ENCODE measurements around the gene DHX32. TPM values are rescaled to one million over a fixed set of nuclear protein-coding genes. Genes with fewer than 3 reads are reported as not detected.
"Not testable (repeated sequence)": the region's sequence is repeated elsewhere in the genome, so short reads cannot be mapped to it uniquely, and the experiment has no call there.

DHX32 gene
- polyA plus RNA-seq, 1 of the 3 experiments (the other 2 are of a cell fraction): 16.8 TPM

- H3K9ac ChIP-seq: no peak overlapping the region
- no peaks in the 10 kb centered on the region for H3K9me2 ChIP-seq
- H3K27me3 ChIP-seq (ENCODE audit: insufficient read depth): no peaks in the 10 kb centered on the region
- DNase-seq: no peak
- WGBS (ENCODE audit: low lambda C conversion rate): 79% methylated on average over 7 of the region's 7 CpGs
- no peak overlapping the region for H2AFZ ChIP-seq (ENCODE audit: low read depth)
- ChIA-PET CTCF (interaction anchor here (1.6 kb wide), 1 partner anchor 575 kb away, joined by 7 read pairs; no protein-coding TSS in a partner anchor), POLR2A (no interaction called here)
- H3K9me3 ChIP-seq: no peaks in the 10 kb centered on the region
- no peaks in the 10 kb centered on the region for H3K36me3 ChIP-seq (replicated peaks in 1 of 2; ENCODE audit: control insufficient read depth in 1 of 2, insufficient read depth in 2 of 2, low read length in 1 of 2)
- no peak overlapping the region for H3K4me2 ChIP-seq
- H3F3A ChIP-seq (replicated peaks; ENCODE audit: insufficient read depth): no peaks in the 10 kb centered on the region
- H3K4me3 ChIP-seq (ENCODE audit: low read depth in 2 of 2, low read length in 1 of 2): no peak overlapping the region
- no peaks in the 10 kb centered on the region; the same call in 1 of the 2 replicates for H4K20me1 ChIP-seq (ENCODE audit: insufficient read depth)
- TF ChIP-seq POLR2AphosphoS5 (IDR thresholded peaks at IDR 0.05; ENCODE audit: low read depth, low read length) (no peak), RCOR1 (IDR thresholded peaks at IDR 0.05; ENCODE audit: low read length) (no peak), EZH2phosphoT487 (IDR thresholded peaks at IDR 0.05; ENCODE audit: borderline replicate concordance, low read depth) (no peak), TAF1 (IDR thresholded peaks at IDR 0.05; ENCODE audit: borderline replicate concordance, low read depth, low read length) (no peak)
- H3K4me1 ChIP-seq (ENCODE audit: control insufficient read depth in 1 of 2, insufficient read depth in 2 of 2, low read depth in 1 of 2, low read length in 1 of 2): no peaks in the 10 kb centered on the region
- no peaks in the 10 kb centered on the region for H3K79me2 ChIP-seq (ENCODE audit: insufficient read depth)
- H3K27ac ChIP-seq (ENCODE audit: low read depth in 2 of 2, low read length in 1 of 2): no peak overlapping the region
Observed at GRCh38 chr10:125928928-125929585, 48.0 kb upstream of the DHX32 start.

- CTCF ChIA-PET, POLR2A ChIA-PET: not testable (repeated sequence)
Observed at GRCh38 chr10:125927265-125927664, 46.2 kb upstream of the DHX32 start.

GRCh38 chr10:125926247-125926646 is 45.2 kb upstream of the DHX32 start:
- CTCF ChIA-PET: no interaction called here
- Histone ChIP-seq H3K27ac (ENCODE audit: low read depth in 2 of 2, low read length in 1 of 2) (no peak overlapping the region), H2AFZ (ENCODE audit: low read depth) (no peak overlapping the region), H3K4me1 (ENCODE audit: control insufficient read depth in 1 of 2, insufficient read depth in 2 of 2, low read depth in 1 of 2, low read length in 1 of 2) (no peaks in the 10 kb centered on the region), H4K20me1 (ENCODE audit: insufficient read depth) (no peaks in the 10 kb centered on the region), H3K4me3 (ENCODE audit: low read depth in 2 of 2, low read length in 1 of 2) (no peak overlapping the region), H3K9ac (no peak overlapping the region), H3K79me2 (ENCODE audit: insufficient read depth) (no peaks in the 10 kb centered on the region), H3K9me3 (no peaks in the 10 kb centered on the region), H3K27me3 (ENCODE audit: insufficient read depth) (no peaks in the 10 kb centered on the region), H3F3A (replicated peaks; ENCODE audit: insufficient read depth) (no peaks in the 10 kb centered on the region), H3K4me2 (no peak overlapping the region), H3K36me3 (replicated peaks in 1 of 2; ENCODE audit: control insufficient read depth in 1 of 2, insufficient read depth in 2 of 2, low read length in 1 of 2) (no peaks in the 10 kb centered on the region), H3K9me2 (no peaks in the 10 kb centered on the region)
- 32% methylated on average over 5 of the region's 5 CpGs for WGBS (ENCODE audit: low lambda C conversion rate)
- POLR2A ChIA-PET: no interaction called here
- DNase-seq: no peak
- TF ChIP-seq MEF2A (IDR thresholded peaks at IDR 0.05; ENCODE audit: borderline replicate concordance, low read depth) (no peak), MXI1 (IDR thresholded peaks at IDR 0.05; ENCODE audit: low read depth, low read length) (no peak), JUND (IDR thresholded peaks at IDR 0.05) (no peak), SIN3A (IDR thresholded peaks at IDR 0.05; ENCODE audit: borderline replicate concordance, low read depth, low read length) (no peak), EP300 (IDR thresholded peaks at IDR 0.05; ENCODE audit: borderline replicate concordance in 1 of 2, low read depth in 1 of 2, low read length in 1 of 2) (no peak), NRF1 (IDR thresholded peaks at IDR 0.05; ENCODE audit: low read depth, low read length) (no peak), REST (IDR thresholded peaks at IDR 0.05; ENCODE audit: low read depth, low read length) (no peak), USF1 (IDR thresholded peaks at IDR 0.05; ENCODE audit: borderline replicate concordance, low read depth) (no peak), PBX3 (IDR thresholded peaks at IDR 0.05) (no peak), EZH2phosphoT487 (IDR thresholded peaks at IDR 0.05; ENCODE audit: borderline replicate concordance, low read depth) (no peak), ELF1 (IDR thresholded peaks at IDR 0.05) (no peak)

More at GRCh38 chr10:125927265-125927664, 46.2 kb upstream of the DHX32 start:
- H3K36me3 ChIP-seq (replicated peaks in 1 of 2; ENCODE audit: control insufficient read depth in 1 of 2, insufficient read depth in 2 of 2, low read length in 1 of 2); H3K9me3 ChIP-seq; H2AFZ ChIP-seq (ENCODE audit: low read depth); H4K20me1 ChIP-seq (ENCODE audit: insufficient read depth); H3F3A ChIP-seq (replicated peaks; ENCODE audit: insufficient read depth); DNase-seq; H3K27ac ChIP-seq (ENCODE audit: low read depth in 2 of 2, low read length in 1 of 2); H3K27me3 ChIP-seq (ENCODE audit: insufficient read depth); H3K4me3 ChIP-seq (ENCODE audit: low read depth in 2 of 2, low read length in 1 of 2); H3K4me1 ChIP-seq (ENCODE audit: control insufficient read depth in 1 of 2, insufficient read depth in 2 of 2, low read depth in 1 of 2, low read length in 1 of 2); H3K79me2 ChIP-seq (ENCODE audit: insufficient read depth); H3K4me2 ChIP-seq; H3K9me2 ChIP-seq; H3K9ac ChIP-seq: not testable (repeated sequence)
- WGBS (ENCODE audit: low lambda C conversion rate): 86% methylated on average over 5 of the region's 5 CpGs
